Activated CD4-positive, CD25-positive, alpha-beta regulatory T cell treated with anti-CD3 and anti-CD28 coated beads, Interleukin-2, amount 50 U/mL, for 16 hours (primary cell): Measurements from ENCODE around the gene UQCC5.

Experiments
- DNase-seq: peaks from one replicate; pipeline ENCODE4 v3.0.0-alpha.2; 2020; ENCODE audit warnings: low read depth, low spot score

Gene UQCC5

GRCh38 chr3:52536369-52537164, at the start of gene UQCC5:
UQCC5 (plus strand) TSS chr3:52536605; CDS start chr3:52536756, 151 bp downstream.
- peak; percentile 96 for DNase-seq

- no peak for DNase-seq
Measured at GRCh38 chr3:52487050-52487787, 49.2 kb upstream of the UQCC5 start.

- DNase-seq: no peak
Measured at GRCh38 chr3:52487788-52488691, 48.4 kb upstream of the UQCC5 start.

GRCh38 chr3:52488746-52489145, 47.7 kb upstream of the UQCC5 start:
- DNase-seq: no peak

- no peak for DNase-seq
Measured at GRCh38 chr3:52489453-52489852, 47.0 kb upstream of the UQCC5 start.

GRCh38 chr3:52490035-52490938, 46.1 kb upstream of the UQCC5 start:
- DNase-seq: no peak

- no peak for DNase-seq
Measured at GRCh38 chr3:52490939-52491526, 45.4 kb upstream of the UQCC5 start.

- DNase-seq: no peak
Measured at GRCh38 chr3:52492059-52492458, 44.3 kb upstream of the UQCC5 start.

GRCh38 chr3:52493232-52494017, 43.0 kb upstream of the UQCC5 start:
- no peak for DNase-seq

- no peak for DNase-seq
Measured at GRCh38 chr3:52494445-52494844, 42.0 kb upstream of the UQCC5 start.

- DNase-seq: no peak
Measured at GRCh38 chr3:52494886-52495495, 41.4 kb upstream of the UQCC5 start, which contains the start of gene STAB1. STAB1 (plus strand) TSS chr3:52495338; CDS start chr3:52495414, 76 bp downstream.

GRCh38 chr3:52495777-52496602, 40.4 kb upstream of the UQCC5 start:
- DNase-seq: no peak

GRCh38 chr3:52498137-52499054, 38.0 kb upstream of the UQCC5 start:
- no peak for DNase-seq

- DNase-seq: no peak
Measured at GRCh38 chr3:52501046-52501445, 35.4 kb upstream of the UQCC5 start.

GRCh38 chr3:52502001-52502400, 34.4 kb upstream of the UQCC5 start:
- no peak for DNase-seq

GRCh38 chr3:52502808-52503350, 33.5 kb upstream of the UQCC5 start:
- DNase-seq: no peak
